ENCODE data around the gene MLX.

GRCh38 chr17:42555122-42555622, 11.7 kb upstream of the MLX start:
- TF ChIP-seq CTCF (IDR thresholded peaks at IDR 0.05; ENCODE audit: low read depth, low read length, poor library complexity, severe bottlenecking) (no peak), EZH2phosphoT487 (IDR thresholded peaks at IDR 0.05; ENCODE audit: borderline replicate concordance, low read length) (no peak)

Measured in DOHH2 (cell line).